Activated CD4-positive, alpha-beta T cell treated with anti-CD3 and anti-CD28 coated beads, Interleukin-2, amount 50 U/mL, for 24 hours (primary cell): ENCODE measurements around the gene BRD2.

ENCODE experiments used
- DNase-seq, 2 donors: peaks; one replicate each; pipeline ENCODE4 v3.0.0-alpha.2; 2020; ENCODE audit warnings: low read depth in 1 of 2, low spot score in 1 of 2

The BRD2 gene

DNA sequence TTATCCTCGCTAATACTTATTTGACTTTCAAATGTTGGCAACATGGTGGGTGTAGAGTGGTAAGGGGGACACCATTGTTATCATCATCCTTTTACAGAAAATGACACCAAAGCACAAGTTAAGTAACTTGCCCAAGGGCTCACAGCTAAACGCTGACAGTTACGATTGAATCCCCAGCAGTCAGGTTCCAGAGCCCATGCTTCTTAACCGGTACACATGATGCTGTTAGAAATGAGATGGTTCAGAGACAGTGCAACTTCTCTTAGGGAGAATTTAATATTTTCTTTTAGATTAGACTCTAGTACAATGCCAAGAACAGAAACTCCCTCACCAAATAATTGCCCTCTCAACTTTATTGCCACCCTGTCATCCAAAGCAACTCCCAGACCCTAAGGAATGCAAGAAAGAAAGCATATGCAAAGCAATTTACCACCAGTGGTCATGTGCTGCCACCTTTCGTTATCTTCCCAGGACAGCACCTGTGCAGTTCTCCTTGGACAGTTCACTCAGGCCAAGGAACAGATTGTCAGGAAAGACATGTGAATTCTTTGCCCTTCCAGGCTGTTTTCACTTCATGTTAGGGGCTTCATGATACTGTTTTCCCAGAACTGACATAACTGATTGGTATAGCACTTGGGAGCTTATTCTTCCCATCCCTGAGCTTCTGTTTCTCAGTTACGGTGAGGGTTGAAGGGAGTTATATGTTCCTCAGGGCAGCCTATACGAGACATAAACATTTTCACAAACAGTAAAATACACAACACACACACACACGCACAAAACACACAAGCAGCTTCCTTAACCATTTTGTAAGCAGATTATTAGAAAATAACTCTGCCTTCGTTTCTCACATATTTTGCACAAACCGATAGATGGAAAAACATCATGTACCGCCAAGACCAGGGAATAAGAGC lies 20.6 kb upstream of the BRD2 start:
- DNase-seq, result no peak

DNA sequence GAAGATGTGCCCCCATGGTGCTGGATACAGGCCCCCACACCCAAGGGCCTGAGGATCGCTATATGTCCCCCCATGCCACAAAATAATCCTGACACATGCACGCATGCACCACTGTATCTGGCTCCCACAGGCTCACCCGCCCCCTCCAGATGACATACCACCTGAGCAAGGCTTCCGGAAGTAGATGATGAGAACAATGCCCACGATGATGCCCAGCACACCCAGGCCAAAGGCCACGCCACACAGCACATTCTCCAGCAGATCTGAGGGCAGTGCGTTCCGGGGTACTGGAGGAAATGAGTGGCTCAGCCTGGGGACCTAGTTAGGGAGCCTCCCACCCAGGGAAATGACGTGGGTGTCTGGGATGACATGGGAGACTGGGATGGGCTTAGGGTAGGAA lies 19.3 kb upstream of the BRD2 start:
- no peak for DNase-seq

DNA sequence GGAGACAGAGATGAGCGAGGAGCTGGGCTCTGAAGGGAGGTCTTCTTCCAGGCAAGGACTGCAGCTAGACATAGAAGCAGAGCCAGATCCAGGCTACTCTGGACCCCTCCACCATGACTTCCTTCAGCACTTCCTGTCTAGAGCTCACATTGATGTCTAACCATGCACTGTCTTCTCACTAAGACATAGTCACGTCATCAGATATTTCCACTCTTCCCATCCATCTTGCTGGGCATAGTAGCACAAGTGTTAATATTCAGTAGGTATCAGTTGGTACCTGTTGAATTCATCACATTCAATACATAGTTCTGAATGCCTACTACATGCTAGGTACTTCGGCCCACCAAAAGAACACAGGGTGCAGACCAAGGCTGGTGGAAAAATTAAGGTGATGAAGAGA lies 18.4 kb upstream of the BRD2 start:
- DNase-seq, result no peak

DNA sequence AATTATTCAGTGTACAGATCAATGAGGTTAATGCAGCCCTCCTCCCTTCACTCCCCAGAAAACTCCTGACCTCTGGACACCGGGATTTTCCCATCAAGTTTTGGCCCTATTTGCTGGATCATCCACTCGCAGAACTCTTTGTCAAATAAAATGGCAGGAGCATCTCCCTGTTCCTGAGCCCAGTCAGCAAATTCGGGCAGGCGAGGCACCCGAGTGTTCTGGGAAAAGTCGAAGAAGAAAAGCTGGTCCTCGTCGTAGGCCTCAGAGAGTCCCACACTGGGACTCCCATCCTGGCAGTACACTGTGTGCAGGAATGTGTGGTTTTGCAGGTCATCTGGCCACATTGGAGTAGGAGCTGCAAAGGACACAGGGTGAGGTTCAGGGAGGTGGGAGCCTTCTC lies 17.9 kb upstream of the BRD2 start:
- DNase-seq, result no peak

DNA sequence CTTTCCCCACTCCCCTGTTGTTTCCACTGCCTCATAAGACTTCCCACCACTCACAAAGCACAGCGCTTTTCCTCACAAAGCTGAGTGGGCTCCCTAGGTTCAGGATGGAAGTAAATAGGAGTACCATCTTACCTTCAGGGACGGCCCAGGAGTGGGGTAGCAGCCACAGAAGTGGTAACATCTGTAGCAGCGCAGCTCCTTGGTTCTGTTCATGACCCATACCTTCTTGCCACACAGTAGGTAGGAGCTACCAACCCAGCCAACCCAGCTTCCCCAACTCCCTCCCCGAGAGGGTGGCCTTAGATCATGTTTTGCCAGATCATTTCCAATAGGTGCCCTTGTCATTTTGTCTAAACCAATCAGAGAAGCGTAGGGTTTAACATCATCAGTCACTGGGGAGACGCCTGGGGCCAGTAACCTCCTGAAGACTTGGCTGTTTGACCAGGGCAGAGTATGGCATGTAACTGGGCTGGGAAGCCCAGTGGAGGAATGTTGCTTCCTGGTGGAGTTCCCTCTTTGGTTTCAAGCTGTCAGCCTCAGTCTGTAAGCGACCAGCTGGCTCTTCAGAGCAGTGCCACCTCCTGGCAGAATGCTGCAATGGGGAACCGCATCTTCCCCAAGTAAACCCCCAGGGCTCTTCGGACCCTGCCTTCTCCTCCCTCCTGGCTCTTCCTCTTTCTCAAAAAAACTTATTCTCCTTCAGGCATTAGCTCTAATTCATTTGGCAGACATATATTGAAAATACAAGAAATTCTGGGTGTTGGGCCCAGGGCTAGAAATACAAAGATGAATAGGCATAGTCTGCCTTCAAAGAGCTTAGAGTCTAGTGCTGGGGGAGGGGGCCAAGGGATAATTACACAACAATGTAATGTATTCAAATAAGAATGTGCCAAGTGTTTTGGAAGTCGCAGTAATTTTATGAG lies 15.3 kb upstream of the BRD2 start, which contains the start of gene HLA-DMA:
TSS of gene HLA-DMA (minus strand) at position 281 of the 923 bp plus-strand sequence. CDS start at position 220, 61 bp downstream.
- DNase-seq, result peak; percentile 49 to 73

DNA sequence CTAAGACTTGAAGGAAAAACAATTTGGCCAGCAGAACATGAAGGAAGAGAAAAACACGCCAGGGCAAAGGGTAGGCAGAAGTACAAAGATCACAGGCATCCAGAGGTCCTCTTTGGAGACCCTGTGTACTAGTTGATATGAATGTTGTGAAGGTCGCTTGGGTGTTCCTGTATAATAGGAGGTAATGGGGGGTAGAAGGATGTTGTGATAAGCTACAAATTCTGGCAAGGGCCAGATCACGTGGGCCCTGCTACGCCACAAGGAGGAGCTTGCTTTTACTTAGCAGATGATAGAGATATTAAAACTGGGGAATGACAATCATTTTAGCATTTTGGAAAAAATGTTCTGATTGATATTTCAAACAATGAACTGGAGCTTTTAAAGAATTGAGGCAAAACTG lies 14.6 kb upstream of the BRD2 start:
- DNase-seq, result no peak

DNA sequence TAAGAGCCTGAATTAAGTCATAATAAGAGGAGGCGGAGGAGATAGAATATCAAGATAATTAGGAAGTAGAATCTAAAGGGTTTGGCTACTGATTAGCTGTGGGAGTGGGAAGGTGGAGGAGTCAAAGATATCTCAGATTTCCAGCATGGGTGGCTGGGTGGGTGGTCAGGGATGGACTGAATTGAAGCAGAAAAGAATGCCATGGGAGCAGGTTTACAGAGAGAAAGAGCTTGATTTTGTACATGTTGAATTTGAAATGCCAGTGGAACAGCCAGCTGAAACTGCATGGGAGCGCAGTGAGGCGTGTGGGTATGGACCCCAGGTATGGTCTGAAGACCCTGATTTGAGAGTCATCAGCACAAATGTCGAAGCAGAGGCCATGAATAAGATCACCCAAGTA lies 14.1 kb upstream of the BRD2 start:
- DNase-seq, result no peak

DNA sequence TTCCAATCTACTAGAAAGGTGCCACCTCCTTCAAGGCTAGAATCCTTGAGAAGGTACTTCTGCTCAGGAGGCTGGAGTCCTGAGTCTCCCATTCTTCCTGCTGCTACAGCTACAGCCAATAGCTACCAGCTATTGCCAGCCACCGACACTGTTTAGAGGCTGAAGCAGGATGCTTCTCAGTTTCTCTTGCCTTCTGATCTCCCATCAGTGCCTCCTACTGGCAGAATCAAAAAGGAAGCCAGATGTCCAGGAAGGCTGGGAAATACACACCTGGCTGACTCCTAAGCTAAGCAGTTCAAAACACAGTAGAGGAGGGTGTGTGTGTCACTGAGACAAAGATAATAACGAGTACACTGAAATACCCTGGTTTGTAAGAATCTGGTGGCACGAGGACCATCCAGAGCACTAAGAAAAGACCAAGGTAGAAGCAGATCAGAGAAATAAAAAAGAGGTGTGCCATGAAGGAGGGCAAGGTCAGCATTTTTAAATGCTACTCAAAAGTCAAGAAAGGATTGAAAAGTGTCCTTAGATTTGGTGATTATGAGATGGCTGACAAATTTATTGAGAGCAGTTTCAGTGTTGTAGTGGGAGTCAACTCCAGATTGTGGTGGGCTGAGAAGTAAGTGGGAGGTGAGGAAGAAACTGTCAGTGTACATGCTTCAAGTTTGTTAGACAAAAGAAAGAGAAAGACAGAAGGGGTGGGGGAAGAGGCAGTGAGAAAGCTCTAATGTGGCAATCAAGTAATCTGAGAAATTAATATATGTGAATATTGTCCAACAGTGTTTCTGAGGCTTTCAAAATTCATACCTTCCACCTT lies 13.2 kb upstream of the BRD2 start:
- DNase-seq, result no peak

DNA sequence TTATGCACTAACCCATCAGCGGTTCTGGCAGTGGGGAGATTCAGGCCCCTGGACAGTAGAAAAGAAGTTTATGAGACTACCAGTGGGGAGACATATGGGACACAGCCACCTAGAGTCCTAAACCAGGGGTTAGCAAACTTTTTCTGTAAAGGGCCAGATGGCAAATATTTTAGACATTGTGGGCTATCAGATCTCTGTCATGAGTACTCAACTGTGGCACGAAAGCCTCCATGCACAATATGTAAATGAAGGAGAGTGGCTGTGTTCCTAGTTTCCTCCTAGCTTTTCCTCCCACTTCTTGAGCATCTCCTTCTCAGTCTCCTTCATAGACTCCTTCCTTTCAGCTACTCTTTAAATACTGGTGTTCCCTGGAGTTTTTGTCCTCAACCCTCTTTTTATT lies 12.2 kb upstream of the BRD2 start:
- no peak for DNase-seq

DNA sequence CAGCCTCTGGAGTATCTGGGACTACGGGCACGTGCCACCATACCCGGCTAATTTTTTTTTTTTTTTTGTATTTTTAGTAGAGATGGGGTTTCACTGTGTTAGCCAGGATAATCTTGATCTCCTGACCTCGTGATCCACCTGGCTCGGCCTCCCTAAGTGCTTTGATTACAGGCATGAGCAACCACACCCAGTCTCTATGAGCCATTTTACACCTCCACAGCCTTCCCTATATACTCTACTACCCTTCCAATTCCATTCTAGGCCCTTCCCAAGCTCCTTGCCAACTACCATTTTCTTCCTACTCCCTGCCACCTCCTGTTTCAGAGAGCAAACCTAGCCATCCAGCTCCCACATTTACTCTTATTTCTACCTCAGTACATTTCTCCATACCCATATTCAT lies 7.8 kb upstream of the BRD2 start:
- no peak for DNase-seq

DNA sequence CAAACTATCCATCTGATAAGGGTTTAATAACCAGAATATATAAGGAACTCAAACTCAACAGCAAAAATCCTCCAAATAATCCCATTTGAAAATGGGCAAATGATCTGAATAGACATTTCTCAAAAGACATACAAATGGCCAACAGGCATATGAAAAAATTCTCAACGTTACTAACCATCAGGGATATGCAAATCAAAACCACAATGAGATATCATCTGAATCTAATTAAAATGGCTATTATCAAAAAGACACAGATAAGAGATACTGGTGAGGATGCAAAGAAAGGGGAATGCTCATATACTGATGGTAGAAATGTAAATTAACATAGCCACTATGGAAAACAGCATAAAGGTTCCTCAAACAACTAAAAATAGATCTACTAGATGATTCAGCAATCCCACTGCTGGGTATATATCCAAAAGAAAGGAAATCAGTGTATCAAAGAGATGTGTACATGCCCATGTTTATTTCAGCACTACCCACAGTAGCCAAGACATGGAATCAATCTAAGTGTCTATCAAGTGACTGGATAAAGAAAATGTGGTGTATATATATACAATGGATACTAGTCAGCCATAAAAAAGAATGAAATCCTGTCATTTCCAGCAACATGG lies 6.1 kb upstream of the BRD2 start:
- DNase-seq, result no peak

DNA sequence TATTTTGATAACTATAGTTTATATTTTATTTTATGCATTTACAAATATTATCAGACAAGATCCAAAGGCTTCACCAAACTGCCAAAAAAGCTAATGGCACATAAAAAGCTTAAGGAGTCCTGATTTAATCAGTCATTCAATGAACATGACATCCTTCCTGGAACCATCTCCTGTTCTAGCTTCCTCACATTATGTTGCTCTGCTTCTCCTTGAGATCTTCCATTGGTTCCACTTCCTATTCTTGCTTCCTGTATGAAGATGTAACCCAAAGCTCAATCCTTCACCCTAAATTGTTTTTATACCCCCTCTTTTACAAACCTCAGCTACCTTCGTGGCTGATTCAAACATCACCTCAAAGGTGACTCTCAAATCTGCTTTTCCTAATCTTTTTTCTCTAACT lies 4.5 kb upstream of the BRD2 start:
- DNase-seq, result no peak

DNA sequence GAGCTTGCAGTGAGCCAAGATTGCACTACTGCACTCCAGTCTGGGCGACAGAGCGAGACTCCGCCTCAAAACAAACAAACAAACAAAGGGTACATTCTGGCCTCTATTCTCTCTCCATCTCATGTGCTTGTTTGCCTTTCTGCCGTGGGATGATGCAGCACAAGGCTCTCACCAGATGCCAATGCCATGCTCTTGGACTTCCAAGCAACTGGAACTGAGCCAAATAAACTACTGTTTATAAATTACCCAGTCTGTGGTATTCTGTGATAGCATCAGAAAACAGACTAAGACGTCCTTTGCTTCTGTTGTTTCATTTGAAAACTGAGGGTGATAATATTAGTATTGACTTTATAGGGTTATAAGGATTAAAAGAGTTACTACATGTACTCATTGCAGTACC lies 3.6 kb upstream of the BRD2 start:
- DNase-seq, result no peak

DNA sequence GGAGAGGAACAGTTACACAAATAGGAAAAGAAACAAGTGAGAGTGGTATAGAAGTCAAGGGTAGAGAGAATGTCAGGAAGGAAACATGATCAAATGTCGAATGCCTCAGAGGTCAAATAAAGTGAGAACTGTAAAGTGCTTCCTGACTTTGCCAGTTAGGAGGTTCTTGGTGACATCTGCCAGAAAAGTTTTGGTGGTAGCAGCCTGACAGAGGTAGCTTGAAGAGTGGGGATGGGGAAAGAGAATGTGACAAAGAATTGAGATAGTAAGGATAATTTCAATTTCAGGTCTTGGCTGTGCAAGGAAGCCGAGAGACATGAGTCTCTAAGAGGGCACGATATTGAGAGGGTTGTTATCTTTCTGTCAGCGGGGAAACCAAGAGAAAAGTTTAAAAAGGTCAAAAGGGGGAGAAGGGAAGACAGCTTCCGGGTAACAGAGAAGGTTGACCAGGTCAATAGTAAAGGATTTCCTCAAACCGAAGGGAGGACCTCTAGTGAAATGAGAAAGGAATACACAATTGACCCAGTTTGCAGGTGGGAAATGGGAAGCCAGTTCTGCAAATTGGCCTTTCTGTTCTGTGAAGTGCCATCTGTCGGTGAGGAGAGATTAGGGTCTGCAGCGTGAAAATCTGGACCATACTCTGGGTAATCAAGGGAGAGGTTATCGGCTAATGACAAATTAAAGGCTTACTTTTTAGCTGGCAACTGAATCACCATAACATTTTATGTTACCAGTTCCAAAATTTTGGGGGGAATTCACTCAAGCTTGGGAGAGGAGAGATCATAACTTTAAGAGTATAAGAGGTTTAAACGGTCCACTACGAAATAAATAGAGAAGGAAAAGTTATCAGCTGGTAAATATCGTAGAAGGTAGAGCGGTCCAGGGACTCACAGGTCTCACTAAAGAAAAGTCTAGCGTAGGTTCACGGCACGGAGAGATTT lies 973 bp upstream of the BRD2 start:
- DNase-seq, result no peak

DNA sequence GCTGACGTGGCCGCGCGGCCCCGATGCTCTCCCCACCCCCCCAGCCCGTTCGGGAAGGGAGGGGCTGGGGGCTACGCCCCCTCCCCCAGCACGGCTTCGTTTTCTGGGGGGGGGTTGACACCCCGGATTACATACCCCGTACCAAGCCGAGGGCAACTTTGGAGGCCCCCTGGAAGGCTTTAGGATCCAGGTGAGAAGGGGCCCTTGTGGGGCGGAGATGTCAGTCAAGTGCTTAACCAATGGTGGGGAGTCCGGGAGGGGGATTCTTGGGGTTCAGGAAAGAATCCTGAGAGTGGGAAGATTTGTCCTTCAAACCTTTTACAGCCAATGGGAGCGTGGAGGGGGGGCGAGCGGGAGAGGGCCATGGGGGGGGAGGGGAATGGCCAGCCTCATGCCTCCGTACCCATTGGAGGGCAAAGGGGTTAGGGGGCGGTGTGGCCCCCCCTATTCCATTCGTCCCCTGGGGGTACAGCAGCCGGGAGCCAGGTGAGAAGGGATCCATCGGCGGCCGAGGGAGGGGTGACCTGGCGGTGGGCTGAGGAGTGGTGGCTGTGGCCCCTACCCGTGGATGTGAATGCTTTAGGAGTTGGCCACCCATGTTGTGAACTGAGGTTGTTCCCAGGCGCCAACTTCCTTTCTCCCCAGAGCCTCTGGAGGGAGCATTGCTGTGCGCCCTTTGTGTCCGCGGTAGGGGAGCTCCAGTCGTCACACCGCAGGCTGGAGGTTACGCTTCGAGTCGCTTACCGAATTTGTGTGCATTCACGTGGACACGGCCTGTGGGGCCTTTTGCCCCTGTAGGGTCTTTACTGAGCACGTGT lies 682 bp downstream of the BRD2 start:
- DNase-seq, result peak; percentile 62 to 75

DNA sequence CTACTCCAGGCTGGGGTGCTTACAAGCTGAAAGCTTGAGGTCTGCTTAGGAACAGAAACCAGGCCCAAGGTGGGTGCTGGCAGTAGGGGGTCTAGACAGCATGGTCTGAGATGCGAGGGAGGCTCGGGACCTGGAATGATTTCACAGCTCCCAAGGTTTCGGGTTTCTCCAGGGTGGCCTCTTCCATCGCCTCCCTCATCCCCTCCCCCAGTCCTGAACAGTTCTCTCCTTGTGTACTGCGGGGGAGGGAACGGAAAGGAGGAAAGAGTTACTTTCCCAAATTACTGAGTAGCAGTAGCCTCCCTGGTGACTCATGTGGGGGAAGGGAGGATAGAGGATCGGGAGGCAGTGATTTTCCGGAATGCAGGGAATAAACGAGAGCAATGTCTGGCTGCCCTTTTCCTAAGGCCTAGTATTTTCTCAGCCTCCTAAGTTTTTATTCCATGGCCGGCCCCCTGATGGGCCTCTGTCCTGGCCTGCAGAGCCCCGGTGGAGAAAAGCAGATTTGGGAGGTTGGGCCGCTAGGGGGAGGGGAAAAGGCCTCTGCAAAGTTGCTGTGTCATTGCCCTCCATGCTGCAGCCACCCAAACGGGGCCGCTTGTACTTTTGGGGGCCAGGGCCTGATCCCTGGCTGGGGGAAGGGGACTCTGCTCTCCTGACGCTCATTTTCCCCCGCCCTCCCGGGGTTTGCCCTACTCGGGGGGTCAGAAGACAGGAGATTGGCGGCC lies 1.5 kb downstream of the BRD2 start:
- peak in 1 of 2 donors; percentile 72 for DNase-seq

DNA sequence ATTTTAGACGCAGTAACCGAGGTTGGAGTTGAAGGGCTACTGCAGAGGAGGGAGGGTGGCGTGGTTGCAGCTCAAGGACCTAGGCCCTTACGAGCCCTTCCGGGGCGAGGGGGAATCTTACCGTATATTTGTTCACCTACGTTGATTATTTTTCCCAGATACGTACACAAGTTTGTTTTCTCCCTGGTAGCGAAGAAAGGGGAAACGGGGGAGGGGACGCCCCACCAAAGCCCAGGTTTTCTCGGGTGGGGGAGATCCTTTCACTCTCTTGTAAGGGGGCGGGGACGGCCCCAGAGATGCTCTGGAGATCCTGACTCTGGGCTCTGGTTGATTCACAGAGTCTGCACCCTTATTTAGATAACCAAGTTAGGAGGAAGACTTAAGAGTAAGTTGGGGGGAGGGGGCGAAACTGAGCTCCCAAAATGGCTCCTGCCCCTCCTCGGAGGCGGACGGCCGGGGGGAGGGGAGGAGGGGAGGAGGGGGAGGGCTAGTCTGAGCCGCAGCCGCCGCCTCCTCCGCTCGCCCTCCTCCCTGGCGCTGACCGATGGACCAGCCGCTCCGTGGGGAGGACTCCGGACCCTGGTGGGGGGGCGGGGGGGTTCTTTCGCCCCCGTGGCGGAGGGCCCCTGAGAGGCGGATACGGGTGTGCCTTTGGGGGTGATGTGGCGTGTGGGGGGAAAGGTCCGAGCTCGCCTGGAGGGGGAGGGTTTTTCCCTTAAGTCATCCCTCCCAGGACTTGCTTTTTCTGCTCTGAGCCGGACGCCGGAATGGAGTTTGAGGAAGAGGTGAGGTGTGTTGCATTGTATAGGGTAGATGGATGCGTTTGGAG lies 2.2 kb downstream of the BRD2 start:
- DNase-seq, result peak; percentile 73 to 87
